PC-3 (cell line): Measurements from ENCODE around the gene NDE1.
"Not testable (repeated sequence)": the region's sequence is repeated elsewhere in the genome, so short reads cannot be mapped to it uniquely, and the experiment has no call there.

Experiments used
- CTCF ChIP-seq: fragments of 300-600 bp; sonication (generic); conservative IDR thresholded peaks from 2 replicates; pipeline ENCODE4 v1.5.1; 2017; ENCODE audit warnings: antibody characterized with exemption, low read depth, mild to moderate bottlenecking, low read length
- EZH2 ChIP-seq: fragments of 300-600 bp; sonication (generic); IDR thresholded peaks from one replicate; pipeline ENCODE4 v1.6.1; 2017; ENCODE audit warnings: antibody characterized with exemption, mild to moderate bottlenecking, low read length; ENCODE audit not compliant: unreplicated experiment

DNA sequence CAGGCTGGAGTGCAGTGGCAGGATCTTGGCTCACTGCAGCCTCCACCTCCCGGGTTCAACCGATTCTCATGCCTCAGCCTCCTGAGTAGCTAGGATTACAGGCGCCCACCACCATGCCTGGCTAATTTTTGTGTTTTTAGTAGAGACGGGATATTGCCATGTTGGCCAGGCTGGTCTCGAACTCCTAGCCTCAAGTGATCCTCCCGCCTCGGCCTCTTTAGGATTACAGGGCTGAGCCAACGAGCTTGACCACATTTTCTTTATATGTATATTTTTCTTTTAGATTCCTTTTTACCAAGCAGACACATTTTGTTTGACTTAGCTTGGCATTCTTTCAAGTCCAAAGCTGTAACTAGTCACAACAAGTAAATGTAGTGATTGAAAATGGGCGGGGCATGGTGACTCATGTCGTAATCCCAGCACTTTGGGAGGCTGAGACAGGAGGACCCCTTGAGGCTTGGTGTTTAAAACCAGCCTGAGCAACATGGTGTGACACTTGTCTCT lies 5.0 kb upstream of the NDE1 start:
- peak; percentile 23; the same call in 1 of the 2 replicates for TF ChIP-seq CTCF
- not testable (repeated sequence) for TF ChIP-seq EZH2
